C4-2B (cell line): ENCODE measurements around the gene TNFSF12.

ENCODE experiments used
- ZFX ChIP-seq: fragments of 450-650 bp; IDR thresholded peaks from 2 replicates; pipeline ENCODE4 v1.6.1; 2017
- TF ChIP-seq, protein P1 (sequence below): fragments of 450-650 bp; conservative IDR thresholded peaks from 2 replicates; pipeline ENCODE4 v1.5.1; 2017; ENCODE audit warnings: mild to moderate bottlenecking

DNA sequence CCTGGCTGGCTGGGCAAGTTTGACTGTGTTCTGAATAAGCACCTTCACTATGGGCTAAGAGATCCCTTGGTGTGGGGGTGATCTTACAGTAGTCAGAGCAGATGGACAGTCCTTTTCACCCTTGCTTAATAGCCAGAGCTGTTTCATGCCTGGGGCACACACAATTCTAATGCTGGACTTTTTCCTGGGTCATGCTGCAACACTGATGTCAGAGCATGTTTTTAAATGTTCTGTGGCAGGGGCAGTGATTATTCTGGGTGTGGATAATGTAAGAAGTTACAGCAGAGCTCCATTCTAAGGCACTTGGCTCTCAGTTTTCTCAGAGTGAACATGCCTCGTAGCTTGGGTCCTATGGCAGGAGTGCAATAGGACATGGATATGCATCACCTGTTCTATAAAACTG lies 26.6 kb downstream of the TNFSF12 start:
- TF ChIP-seq, protein P1, sequence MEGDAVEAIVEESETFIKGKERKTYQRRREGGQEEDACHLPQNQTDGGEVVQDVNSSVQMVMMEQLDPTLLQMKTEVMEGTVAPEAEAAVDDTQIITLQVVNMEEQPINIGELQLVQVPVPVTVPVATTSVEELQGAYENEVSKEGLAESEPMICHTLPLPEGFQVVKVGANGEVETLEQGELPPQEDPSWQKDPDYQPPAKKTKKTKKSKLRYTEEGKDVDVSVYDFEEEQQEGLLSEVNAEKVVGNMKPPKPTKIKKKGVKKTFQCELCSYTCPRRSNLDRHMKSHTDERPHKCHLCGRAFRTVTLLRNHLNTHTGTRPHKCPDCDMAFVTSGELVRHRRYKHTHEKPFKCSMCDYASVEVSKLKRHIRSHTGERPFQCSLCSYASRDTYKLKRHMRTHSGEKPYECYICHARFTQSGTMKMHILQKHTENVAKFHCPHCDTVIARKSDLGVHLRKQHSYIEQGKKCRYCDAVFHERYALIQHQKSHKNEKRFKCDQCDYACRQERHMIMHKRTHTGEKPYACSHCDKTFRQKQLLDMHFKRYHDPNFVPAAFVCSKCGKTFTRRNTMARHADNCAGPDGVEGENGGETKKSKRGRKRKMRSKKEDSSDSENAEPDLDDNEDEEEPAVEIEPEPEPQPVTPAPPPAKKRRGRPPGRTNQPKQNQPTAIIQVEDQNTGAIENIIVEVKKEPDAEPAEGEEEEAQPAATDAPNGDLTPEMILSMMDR, result no peak
- no peak for TF ChIP-seq ZFX
